GM21526 (cell line): ENCODE measurements around the gene ATP11A.

ENCODE experiments used
- ATAC-seq: cut with Tn5 transposase; IDR thresholded peaks from one replicate; pipeline ENCODE4 v1.9.1; 2021; ENCODE audit warnings: moderate library complexity; ENCODE audit not compliant: unreplicated experiment, low FRiP score

ATP11A gene

DNA sequence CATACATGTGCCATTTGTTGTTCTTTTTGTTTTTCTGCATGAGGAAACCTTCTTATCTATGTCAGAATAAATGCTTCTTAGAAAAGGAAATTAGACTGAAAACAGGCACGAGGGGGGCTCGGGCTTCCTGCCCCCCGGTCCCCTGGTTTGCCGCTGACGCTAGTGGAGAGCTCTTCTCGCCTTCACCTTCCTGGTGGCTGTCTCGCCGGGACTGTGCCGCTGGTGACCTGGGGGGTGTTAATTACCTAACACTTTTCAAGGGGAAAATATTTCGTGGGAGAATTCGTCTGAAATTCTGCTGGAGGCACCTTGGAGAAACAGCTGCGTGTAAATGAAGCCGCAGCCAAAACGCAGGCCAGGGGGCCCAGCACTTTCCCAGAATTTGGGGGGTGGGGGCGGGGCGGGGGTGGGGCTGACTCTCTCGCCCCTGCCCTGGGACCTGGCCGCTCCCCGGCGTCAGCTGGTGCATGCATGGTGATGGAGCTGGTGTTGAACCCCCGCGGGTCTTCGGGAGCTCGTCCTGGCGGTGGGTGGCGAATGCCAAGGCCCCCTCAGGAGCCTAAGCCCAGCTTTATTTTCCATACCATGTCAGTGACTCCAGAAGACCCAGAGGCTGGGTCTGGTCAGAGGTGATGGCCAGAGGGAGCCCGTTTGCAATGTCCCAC is 220.9 kb downstream of the ATP11A start:
- ATAC-seq: no peak

DNA sequence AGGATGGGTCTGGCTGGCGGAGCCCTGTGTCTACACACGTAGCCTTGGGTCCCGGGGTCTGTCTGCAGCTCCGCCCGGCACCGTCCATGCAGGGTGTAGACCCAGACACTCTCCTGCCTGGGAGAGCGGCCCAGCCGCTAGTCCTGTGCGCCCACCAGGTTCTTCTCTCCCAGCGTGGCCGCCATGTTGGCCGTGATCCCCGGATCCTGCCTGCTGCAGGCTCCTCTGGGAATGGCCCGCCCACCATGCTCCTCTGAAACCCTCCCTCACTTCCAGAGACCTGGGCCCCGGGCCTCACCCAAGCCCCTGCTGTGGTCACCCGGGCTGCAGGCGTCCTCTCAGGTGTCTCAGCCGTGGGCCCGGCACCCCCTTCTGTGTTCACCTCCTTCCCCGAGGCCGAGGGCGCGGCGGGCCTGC is 221.5 kb downstream of the ATP11A start:
- ATAC-seq: no peak

DNA sequence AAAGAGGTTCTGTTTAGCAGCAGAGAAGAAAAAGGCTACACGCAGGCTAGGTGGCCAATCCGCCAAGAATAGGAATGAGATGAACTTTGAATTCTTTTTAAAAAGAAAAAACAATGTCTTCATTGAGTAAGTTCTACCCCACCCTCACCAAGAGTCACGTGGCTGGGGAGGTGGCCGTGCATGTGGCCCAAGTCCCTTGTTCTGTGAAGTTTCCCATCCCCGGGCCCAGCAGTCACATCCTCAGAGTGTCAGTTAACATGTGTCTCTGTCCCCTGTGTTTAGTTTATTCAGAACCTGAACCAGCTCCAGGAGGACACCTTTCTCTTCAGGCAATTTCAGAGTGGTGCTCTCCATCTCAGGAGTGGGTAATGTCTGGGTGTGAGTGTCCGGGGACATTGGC is 222.0 kb downstream of the ATP11A start:
- ATAC-seq: no peak

DNA sequence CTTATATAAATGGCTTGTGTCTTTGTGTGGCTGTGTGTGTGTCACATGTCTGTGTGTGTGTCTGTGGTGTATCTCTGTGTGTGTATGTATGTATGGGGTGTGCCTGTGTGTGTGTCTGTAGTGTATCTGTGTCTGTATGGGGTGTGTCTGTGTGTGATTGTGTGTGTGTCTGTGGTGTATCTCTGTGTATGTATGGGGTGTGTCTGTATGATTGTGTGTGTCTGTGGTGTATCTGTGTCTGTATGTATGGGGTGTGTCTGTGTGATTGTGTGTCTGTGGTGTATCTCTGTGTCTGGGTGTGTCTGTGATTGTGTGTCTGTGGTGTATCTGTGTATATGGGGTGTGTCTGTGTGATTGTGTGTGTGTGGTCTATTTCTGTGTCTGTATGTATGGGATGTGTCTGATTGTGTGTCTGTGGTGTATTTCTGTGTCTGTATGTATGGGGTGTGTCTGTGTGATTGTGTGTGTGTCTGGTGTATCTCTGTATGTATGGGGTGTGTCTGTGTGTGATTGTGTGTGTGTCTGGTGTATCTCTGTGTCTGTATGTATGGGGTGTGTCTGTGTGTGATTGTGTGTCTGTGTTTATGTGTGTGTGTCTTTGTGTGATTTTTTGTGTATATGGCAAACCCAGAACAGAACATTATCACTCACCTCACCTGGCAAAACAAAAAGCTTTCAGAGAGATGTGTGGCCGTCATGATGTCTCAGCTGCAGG is 223.0 kb downstream of the ATP11A start:
- no peak for ATAC-seq

DNA sequence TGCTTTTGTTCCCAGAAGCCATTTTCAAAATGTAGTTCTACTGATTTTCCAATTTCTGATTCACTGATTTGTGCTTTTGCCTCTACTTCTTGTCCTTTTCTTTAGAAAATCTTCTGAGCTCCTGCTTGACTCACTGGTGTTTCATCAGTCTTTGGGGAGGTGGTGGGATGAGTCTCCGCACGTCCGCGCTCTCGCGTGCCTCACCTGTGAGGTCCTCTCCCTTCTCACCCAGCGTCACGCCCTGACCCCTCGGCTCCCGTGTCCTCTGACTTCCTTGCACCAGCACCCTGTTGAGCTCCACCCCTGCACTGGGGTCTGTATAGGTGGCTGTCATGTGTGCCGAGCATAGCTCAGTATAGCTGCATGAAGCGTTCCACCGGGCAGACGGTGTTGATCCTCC is 226.5 kb downstream of the ATP11A start:
- no peak for ATAC-seq

DNA sequence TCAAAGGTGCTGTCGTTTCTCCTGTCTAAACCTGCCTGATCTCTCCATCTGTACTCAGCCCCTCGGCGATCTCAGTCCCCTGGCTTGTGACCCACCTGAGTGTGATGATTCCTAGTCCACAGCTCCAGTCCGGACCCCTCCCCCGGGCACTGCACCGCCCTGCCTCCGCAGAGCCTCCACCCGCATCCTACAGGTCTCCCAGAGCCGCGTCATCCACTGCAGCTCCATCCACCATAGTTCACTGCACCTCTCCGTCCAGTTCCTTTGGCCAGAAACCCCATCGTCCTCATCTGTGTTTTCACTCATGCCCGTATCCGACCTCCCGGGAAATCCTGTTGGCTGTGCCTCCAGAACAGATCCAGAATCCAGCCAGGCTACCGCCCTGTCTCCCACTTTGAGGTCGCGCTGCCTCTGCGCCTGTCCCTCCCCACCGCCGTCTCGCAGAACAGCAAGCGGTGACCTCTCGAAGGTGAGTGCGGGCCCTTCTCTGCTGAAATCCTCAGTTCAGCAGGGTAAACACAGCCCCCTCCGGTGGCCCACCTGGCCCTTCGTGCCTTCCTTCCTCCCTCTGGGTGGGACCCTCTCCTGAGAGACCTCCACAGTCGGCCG is 227.3 kb downstream of the ATP11A start:
- ATAC-seq: no peak

DNA sequence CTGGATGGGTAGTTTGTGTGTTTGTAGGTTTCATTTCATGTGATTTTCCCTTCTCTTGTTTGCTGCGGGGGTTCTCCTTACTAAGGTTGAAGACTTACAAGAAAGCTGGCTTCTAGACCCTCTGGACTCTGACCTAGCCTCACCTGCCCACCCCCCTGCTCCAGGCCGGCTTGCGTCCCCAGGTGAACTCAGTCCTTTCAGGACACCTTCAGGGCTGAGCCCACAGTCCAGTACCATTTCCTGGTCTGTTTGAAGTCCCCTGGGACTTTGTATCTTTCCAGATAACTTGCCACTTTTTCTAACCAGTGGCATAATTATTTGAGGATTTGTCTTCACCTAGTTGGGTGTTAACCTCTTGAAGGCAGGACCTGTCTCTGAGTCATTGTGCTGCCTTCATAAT is 227.9 kb downstream of the ATP11A start:
- no peak for ATAC-seq

DNA sequence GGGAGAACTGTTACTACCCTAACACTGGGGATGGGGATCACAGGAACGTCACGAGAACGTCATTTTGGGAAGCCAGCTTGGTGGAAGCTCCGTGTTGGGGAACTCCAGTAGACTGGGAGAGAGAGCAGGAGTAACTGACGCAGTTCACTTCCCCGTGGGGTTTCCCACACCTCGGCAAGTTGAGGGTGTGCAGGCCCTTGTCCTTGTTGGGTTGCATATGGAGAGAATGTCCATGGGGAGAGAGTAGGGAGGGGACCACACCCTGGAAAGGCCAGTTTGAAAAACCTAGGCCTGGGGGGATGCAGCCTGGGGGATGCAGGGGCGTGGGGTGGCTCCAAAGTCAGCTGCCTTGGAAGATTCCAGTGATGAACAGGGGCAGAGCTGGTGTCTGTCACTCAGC is 228.4 kb downstream of the ATP11A start:
- ATAC-seq: no peak

DNA sequence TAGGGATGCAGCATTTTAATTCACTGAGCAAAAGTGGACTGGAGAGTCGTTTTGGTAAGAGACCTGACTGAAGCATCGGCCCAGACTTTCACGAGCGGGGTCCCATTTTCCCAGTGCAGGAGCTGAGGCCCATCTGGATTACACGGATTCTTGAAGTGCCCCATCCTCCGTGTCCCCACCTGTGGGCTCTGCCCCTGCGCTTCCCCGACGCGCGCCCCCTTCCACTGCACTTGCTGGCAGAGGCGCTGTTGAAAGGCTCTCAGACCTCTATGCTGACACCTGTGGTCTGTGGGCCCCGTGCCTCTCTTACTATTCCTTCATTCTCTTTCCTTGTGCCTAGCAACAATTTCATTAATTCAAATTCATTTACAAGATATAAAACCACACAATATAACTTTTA is 228.9 kb downstream of the ATP11A start:
- ATAC-seq: no peak

DNA sequence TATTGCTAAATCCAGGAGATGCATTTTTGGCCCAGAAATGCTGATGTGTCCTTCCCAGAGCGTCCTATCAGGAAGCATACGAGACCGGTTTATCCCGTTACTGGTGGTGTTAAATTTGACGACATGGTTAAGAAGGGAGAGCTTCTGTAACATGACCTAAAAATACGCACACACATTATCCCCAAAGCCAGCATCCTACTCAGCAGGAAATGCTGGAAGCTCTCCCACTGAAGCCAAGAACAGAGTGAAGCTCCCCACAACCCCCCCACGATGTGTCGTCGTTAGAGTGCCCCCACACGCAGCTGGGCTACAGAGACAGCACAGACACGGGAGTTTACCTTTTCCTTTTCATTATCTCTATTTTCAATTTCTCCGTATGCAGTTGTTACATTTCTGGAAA is 234.1 kb downstream of the ATP11A start:
- no peak for ATAC-seq

DNA sequence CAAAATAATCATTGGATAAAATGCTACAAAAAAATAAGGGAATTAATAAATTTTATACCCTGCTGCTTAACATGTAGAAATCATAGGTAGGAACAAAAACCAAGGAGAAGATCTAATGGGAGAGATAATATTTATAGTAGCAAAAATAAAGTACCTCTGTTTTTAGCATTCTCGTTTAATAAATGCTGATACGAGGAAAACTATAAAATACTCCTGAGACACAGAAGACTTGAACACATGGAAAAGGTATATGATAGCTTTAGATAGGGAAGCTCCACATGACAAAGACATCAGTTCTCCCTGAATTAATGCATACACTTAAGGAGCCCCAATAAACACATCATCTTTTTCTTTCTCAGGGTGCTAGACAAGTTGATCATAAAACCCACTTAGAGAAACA is 234.5 kb downstream of the ATP11A start:
- ATAC-seq: no peak

DNA sequence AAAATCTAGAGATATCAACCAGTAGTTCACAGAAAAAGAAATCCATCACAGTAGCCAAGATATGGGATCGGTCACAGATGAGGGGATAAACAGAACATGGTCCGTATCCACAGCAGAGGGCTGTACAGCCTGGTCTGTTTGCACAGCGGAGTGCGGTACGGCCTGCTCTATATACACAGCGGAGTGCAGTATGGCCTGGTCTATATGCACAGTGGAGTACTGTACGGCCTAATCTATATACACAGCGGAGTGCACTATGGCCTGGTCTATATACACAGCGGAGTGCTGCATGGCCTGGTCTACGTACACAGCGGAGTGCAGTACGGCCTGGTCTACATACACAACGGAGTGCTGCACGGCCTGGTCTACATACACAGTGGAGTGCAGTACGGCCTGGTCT is 236.2 kb downstream of the ATP11A start:
- no peak for ATAC-seq

DNA sequence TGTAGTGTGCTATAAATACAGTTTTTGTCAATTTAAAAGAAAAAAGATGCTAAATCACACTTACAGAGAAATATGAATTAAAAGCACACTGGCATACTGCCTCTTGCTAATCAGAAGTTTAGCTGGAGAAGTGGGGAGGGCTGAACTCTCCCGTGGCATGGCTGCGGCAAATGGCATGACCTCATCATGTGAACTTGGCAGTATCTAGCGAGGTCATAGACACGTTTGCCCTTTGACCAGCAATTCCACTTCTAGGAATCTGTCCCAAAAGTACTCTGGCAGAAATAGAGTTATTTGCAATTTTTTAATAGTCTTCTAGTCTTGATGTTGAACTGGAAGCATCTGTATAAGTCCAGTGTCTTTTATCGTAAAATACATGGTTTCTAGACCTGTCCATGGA is 237.2 kb downstream of the ATP11A start:
- no peak for ATAC-seq

DNA sequence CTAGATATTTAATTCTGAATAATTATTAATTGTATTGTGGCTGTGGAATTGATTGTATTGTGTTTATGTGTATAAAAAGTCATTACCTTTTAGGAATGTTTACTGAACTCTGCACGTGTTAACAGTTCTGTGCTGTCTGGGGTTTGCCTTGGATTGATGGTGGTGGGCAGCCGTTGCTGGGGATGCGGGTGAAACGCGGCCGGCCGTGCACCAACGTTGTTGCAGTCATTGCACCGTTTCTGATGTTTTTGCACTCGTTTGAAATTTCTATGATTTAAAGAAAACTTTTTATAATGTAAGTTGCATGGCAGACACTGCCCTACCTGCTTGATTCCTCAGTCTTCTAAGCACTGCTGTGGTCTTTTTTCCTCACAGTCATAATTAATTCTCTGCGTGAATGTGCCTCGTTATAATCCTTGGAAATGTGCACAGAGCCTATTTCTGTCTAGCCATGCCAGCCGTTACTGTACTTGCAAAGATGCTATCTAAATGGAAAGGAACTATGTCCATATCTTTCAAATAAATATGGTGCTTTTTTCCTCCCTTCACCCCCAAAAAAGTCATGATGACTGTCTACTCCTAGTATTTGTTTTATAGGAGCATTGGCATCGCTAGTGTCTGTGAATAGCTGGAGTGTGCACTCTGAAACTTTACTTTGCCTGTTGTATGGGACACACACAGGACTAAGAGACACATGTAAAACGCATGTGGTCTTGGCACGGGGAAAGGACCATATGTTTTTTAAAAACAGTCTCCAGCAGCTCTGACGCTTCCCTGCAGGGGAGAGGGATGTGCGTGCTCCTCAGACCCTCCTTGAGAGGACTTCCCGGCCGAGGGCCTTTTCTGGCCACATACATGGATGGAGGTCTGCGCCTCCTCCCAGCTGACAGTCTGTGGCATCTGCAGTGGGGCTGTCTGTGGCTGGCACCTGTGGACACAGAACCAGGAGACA is 238.5 kb downstream of the ATP11A start:
- ATAC-seq: no peak

DNA sequence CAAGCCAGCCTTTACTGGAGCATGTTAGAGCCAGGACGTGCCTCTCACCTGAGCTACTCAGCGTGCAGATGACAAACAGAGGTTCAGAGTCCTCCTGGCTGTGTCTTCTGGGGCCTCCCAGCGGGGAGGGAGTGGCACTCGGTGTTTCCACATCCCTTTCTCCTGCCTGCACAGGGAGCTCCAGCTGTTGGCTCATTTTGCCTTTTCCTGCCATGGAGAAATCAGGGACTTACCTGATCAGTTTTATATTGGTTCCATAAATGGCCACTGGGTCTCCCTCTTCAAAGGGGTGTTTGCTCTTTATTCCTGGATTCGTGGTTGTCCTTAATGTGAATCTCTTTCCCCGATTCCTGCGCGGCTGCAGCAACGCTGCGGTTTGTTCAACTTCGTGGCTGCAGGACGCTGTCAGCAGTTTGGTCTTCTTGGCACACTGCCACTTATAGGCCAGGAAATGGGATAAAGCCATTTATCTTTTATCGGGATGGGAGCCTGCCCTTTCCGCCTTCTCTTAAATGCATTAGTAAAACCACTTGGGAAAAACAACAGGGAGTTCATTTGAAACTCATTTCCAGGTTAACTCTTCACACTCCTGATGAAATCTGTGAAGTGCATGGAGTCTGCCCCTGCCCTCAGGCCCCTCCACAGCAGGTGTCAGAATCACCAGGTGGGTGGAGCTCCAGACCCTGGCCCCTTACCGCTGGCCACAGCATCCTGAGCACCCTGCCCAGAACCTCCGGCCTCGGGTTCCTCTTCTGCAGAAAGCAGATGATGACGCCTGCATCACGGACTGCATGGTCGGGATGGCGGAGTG is 239.3 kb downstream of the ATP11A start:
- ATAC-seq: no peak

DNA sequence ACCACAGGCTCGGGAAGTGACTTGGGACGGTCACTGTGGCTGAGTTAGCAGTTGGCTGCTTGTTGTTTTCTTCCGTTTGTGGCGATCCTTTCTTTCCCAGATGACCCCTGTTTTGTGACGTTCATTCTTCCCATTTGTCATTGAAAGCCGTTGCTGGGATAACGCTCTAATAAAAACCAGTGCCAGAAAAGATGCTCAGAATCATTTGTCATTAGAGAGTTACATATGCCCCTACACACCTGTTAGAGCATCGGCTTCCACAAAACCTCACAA is 239.9 kb downstream of the ATP11A start:
- ATAC-seq: no peak

DNA sequence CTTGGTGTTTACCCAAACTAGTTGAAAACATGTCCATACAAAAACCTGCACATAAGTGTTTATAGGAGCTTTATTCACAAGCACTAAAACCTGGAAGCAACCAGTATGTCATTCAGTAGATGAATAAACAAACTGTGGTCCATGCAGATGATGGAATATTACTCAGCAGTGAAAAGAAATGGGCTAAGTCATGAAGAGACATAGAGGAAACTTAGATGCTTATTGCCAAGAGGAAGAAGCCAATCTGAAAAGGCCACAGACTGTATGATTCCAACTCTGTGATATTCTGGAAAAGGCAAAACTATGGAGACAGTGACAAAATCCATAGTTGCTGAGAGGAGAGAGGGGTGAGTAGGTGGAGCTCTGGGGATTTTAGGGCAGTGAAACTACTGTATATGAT is 240.4 kb downstream of the ATP11A start:
- ATAC-seq: no peak

DNA sequence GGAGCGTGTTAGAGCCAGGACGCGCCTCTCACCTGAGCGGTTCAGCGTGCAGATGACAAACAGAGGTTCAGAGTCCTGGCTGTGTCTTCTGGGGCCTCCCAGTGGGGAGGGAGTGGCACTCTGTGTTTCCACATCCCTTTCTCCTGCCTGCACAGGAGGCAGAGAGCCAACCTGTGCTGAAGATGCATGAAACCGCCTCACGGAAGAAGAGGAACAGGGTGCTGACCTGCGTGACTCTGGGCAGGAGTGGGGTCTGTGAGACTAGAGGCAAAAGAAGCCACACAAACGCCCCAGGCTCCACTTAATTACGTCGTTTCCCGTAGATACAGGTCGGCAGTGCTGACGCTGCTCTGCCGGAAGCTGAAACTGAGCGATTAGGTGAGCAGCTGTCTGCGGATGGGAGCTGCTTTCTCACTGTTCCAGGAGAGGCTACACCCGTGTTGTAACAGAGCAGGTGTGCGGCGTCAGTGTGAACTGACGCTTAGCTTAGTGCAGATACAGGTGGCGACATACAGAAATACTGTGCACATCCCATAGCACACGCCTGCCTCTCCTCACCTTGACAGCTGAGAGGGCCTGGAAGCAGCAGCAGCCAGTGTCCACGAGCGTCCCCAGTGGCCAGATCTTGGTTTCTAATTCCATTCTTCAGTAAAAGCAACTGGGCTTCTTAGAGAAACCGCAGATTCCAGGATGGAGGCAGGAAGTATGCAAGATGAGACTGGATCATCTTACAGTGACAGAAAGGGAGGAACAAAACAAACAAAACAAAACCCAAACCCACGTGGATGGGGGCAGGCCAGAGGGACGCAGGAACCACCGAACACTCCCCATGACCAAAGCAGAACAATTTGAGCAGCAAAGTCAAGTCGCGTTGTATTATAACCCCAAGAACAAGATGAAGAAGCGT is 241.4 kb downstream of the ATP11A start:
- no peak for ATAC-seq

DNA sequence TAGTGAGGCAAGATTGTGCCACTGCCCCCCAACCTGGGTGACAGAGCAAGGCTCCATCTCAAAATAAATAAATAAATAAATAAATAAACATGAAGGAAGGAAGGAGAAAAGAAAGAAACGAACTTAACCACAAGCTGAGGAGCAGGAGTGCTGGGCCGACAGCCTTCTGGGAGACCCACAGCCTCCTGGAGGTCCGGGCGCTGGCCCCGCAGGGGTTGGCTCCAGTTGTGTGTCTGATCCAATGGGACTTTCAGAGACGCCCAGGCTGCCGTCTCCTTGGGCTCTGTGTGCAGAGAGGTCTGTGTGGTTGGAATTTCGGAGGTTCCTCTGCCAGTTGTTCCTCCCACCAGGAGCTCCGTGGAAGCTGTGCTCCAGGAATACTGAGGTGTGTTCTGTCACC is 243.1 kb downstream of the ATP11A start:
- ATAC-seq: no peak
